NB4 (cell line): ENCODE measurements around the gene PPP4R2.

Source experiments
- DNase-seq: peaks from one replicate; pipeline ENCODE4 v3.0.0; 2010; ENCODE audit warnings: low read depth
- H3K4me3 ChIP-seq: one replicate; pipeline ENCODE4 v1.5.1; 2011; ENCODE audit warnings: mild to moderate bottlenecking, low read depth, low read length, moderate library complexity
- MYC ChIP-seq: IDR thresholded peaks from 2 replicates; pipeline ENCODE4 v1.6.1; 2011; ENCODE audit warnings: low read depth, low read length
- POLR2A ChIP-seq: IDR thresholded peaks from 2 replicates; pipeline ENCODE4 v1.6.1; 2011; ENCODE audit warnings: mild to moderate bottlenecking; ENCODE audit not compliant: insufficient read length; ENCODE audit errors: extremely low read depth
- TF ChIP-seq, protein P1 (sequence below): IDR thresholded peaks from one replicate; pipeline ENCODE4 v1.5.1; 2012; ENCODE audit warnings: low read depth, low read length
- TF ChIP-seq, protein P2 (sequence below): IDR thresholded peaks from 2 replicates; pipeline ENCODE4 v1.6.1; 2011; ENCODE audit warnings: low read depth, low read length

PPP4R2 gene

DNA sequence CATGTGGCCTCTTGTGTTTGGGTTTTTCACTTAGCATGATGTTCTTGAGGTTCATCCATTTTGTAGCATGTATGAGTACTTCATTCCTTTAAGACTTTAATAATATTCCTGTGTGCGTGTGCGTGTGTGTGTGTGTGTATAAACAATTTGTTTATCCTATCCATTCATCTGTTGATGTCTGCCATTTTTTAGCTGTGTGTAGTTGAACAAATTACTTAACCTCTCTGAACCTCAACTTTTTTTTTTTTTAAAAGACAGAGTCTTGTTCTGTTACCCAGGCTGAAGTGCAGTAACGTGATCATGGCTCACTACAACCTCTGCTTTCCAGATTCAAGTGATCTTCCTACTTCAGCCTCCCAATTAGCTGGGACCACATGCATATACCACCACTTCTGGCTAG, 112.1 kb downstream of the PPP4R2 start:
- TF ChIP-seq, protein P1, sequence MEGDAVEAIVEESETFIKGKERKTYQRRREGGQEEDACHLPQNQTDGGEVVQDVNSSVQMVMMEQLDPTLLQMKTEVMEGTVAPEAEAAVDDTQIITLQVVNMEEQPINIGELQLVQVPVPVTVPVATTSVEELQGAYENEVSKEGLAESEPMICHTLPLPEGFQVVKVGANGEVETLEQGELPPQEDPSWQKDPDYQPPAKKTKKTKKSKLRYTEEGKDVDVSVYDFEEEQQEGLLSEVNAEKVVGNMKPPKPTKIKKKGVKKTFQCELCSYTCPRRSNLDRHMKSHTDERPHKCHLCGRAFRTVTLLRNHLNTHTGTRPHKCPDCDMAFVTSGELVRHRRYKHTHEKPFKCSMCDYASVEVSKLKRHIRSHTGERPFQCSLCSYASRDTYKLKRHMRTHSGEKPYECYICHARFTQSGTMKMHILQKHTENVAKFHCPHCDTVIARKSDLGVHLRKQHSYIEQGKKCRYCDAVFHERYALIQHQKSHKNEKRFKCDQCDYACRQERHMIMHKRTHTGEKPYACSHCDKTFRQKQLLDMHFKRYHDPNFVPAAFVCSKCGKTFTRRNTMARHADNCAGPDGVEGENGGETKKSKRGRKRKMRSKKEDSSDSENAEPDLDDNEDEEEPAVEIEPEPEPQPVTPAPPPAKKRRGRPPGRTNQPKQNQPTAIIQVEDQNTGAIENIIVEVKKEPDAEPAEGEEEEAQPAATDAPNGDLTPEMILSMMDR: no peak
- TF ChIP-seq POLR2A: no peak
- TF ChIP-seq, protein P2, sequence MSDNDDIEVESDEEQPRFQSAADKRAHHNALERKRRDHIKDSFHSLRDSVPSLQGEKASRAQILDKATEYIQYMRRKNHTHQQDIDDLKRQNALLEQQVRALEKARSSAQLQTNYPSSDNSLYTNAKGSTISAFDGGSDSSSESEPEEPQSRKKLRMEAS: no peak
- DNase-seq: no peak
- no peak overlapping the region for H3K4me3 ChIP-seq

DNA sequence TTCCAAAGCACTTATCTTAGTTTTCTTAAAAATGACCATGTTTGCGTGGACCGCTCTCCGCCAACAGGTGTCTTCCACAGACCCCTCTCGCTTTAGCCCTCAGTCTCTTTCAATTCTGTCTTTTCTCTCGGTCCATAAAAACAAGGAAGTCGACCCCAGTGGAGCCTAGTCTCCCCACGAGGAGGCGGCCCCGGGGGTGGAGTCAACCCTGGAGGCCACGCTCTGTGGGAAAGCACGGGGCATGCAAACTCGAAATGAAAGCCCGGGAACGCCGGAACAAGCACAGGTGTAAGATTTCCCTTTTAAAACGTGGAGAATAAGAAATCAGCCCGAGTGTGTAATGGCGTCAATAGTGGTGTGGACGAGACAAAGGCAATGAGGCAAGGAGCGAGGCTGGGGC, 113.9 kb downstream of the PPP4R2 start:
- TF ChIP-seq POLR2A: no peak
- TF ChIP-seq MYC: no peak
- TF ChIP-seq, protein P1: no peak
- TF ChIP-seq, protein P2: no peak
- DNase-seq: no peak

DNA sequence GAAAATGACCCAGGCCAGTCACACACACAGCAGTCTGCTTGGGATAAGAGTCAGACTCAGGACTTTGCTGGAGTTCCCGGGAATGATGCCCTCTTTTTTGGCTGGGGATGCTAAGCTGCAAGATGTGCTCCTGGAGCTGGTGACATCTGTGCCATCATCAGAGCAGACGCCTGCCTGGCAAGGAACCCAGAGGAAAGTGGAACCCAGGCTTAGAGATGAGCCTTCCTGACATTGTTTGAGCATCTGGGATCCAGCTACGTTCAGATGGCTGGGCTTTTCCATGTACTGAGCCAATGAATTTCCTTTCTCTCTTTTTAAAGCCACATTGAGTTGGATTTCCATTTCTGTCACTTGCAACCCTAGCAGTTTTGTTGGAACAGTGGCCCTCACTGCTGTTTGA, 118.1 kb downstream of the PPP4R2 start:
- no peak overlapping the region for H3K4me3 ChIP-seq
- DNase-seq: no peak
- TF ChIP-seq, protein P1: no peak
- TF ChIP-seq, protein P2: no peak
- TF ChIP-seq MYC (no peak), POLR2A (no peak)

More for the DNA sequence above, 113.9 kb downstream of the PPP4R2 start:
- H3K4me3 ChIP-seq: no peak overlapping the region

DNA sequence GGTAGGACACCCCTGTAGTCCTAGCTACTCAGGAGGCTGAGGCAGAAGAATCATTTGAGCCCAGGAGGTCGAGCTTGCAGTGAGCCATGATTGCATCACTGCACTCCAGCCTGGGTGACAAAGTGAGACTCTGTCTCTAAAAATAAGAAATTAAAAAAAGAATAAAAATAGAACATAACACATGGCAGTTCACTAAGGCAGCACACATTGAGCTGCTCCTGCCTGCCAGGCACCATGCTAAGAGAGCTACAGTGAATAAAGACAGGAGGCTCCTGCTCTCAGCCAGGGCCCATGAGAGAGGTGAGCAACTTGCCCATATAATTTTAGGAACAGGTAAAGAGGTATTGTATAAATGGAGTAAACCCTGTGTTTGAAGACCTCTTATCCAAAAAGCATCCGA, 119.2 kb downstream of the PPP4R2 start:
- H3K4me3 ChIP-seq: no peak overlapping the region
- no peak for DNase-seq
- TF ChIP-seq, protein P1: no peak
- TF ChIP-seq MYC (no peak), POLR2A (no peak)
